B cell (primary cell): ENCODE data around the gene STAT5B. TPM values are rescaled to one million over a fixed set of nuclear protein-coding genes. Genes with fewer than 3 reads are reported as not detected.

Experiments
- ATAC-seq: fragments of 200-7000 bp; cut with Tn5 transposase; one replicate; pipeline ENCODE4 v1.10.0; 2021; ENCODE audit warnings: low read depth, mild to moderate bottlenecking, moderate number of reproducible peaks, moderate library complexity
- CTCF ChIA-PET: fragments of 350-600 bp; sonication (Branson Sonifier 250); formaldehyde crosslinking; loops from one replicate; lab custom pipeline; 2021; ENCODE audit warnings: antibody characterized with exemption, inconsistent platforms; lab: Charles Lee
- POLR2A ChIA-PET: fragments of 350-600 bp; sonication (Branson Sonifier 250); formaldehyde crosslinking; loops from one replicate; lab custom pipeline; 2021; ENCODE audit warnings: antibody characterized with exemption; lab: Charles Lee
- DNase-seq: peaks from one replicate; pipeline ENCODE4 v3.0.0; 2013
- H2AFZ ChIP-seq: 2 replicates; pipeline ENCODE4 v1.6.1; 2012; ENCODE audit warnings: mild to moderate bottlenecking, low read depth, low read length; ENCODE audit not compliant: insufficient read depth, poor library complexity, severe bottlenecking
- H3K27ac ChIP-seq, 2 donors: 1 replicate in 1 of 2; 2 replicates in 1 of 2; pipeline ENCODE4 v1.5.1; 2012 to 2013; ENCODE audit warnings: low read length in 2 of 2, mild to moderate bottlenecking in 2 of 2, moderate library complexity in 1 of 2
- H3K27me3 ChIP-seq, 4 experiments: fragments of 200-600 bp in 1 of 4; sonication (generic) in 1 of 4; replicated peaks in 1 of 4; 1 replicate in 2 of 4; 2 replicates in 2 of 4; pipeline versions ENCODE4 v1.6.1 to v1.7.0; 2013 to 2016; ENCODE audit warnings: low read length in 3 of 4, mild to moderate bottlenecking in 2 of 4, mixed read lengths in 1 of 4, moderate library complexity in 1 of 4; ENCODE audit not compliant: insufficient read depth in 4 of 4, control insufficient read depth in 3 of 4; ENCODE audit errors: control extremely low read depth in 1 of 4
- H3K36me3 ChIP-seq, 2 experiments: replicated peaks in 1 of 2; 1 replicate in 1 of 2; 2 replicates in 1 of 2; pipeline versions ENCODE4 v1.6.1 to v1.7.1; 2013; ENCODE audit warnings: low read length in 1 of 2; ENCODE audit not compliant: insufficient read depth in 2 of 2, control insufficient read depth in 1 of 2; ENCODE audit errors: control extremely low read depth in 1 of 2, extremely low read depth in 1 of 2
- H3K4me1 ChIP-seq, 2 donors: fragments of 200-600 bp in 1 of 2; sonication (generic) in 1 of 2; 1 replicate in 1 of 2; 2 replicates in 1 of 2; pipeline versions ENCODE4 v1.5.1 to v1.6.1; 2013 to 2017; ENCODE audit warnings: low read length in 2 of 2; ENCODE audit not compliant: control insufficient read depth in 2 of 2, insufficient read depth in 2 of 2
- H3K4me2 ChIP-seq: replicated peaks from 2 replicates; pipeline ENCODE3; 2012; ENCODE audit warnings: mild to moderate bottlenecking, low read depth, low read length; ENCODE audit not compliant: poor library complexity, severe bottlenecking
- H3K4me3 ChIP-seq, 5 experiments: fragments of 200-600 bp in 1 of 5; sonication (generic) in 1 of 5; 1 replicate in 3 of 5; 2 replicates in 2 of 5; pipeline versions ENCODE4 v1.5.1 to v1.7.0; 2011 to 2016; ENCODE audit warnings: low read length in 4 of 5, mild to moderate bottlenecking in 4 of 5, low read depth in 2 of 5, control low read depth in 1 of 5, moderate library complexity in 1 of 5; ENCODE audit not compliant: insufficient read depth in 1 of 5; ENCODE audit errors: control extremely low read depth in 1 of 5, extremely low read depth in 1 of 5
- H3K79me2 ChIP-seq: fragments of 200-600 bp; sonication (generic); one replicate; pipeline ENCODE4 v1.6.0; 2016; ENCODE audit warnings: low read length; ENCODE audit not compliant: control insufficient read depth, insufficient read depth
- H3K9ac ChIP-seq: fragments of 200-600 bp; sonication (generic); 2 replicates; pipeline ENCODE4 v1.6.1; 2017; ENCODE audit warnings: mild to moderate bottlenecking, low read length, moderate library complexity
- H3K9me3 ChIP-seq, 3 donors: one replicate each; pipeline versions ENCODE4 v1.6.1 to v1.7.1; 2013; ENCODE audit warnings: low read length in 2 of 3; ENCODE audit not compliant: control insufficient read depth in 2 of 3, insufficient read depth in 1 of 3; ENCODE audit errors: control extremely low read depth in 1 of 3
- H4K20me1 ChIP-seq: 2 replicates; pipeline ENCODE4 v1.6.0; 2012; ENCODE audit warnings: mild to moderate bottlenecking, low read length; ENCODE audit not compliant: insufficient read depth, control insufficient read depth, poor library complexity, severe bottlenecking
- H3K27ac Mint-ChIP-seq: one replicate; pipeline ENCODE4 v1.8.0; 2021; ENCODE audit warnings: mixed read lengths
- H3K27me3 Mint-ChIP-seq: one replicate; pipeline ENCODE4 v1.8.0; 2021; ENCODE audit warnings: mixed read lengths
- H3K4me1 Mint-ChIP-seq: one replicate; pipeline ENCODE4 v1.8.0; 2021; ENCODE audit warnings: mixed read lengths
- H3K4me3 Mint-ChIP-seq: one replicate; pipeline ENCODE4 v1.8.0; 2021; ENCODE audit warnings: mixed read lengths
- H3K9me3 Mint-ChIP-seq: one replicate; pipeline ENCODE4 v1.8.0; 2022; ENCODE audit warnings: mixed read lengths; ENCODE audit not compliant: insufficient read depth
- EZH2 ChIP-seq: IDR thresholded peaks from 2 replicates; pipeline ENCODE4 v1.6.1; 2012; ENCODE audit warnings: borderline replicate concordance, low read depth, mild to moderate bottlenecking, moderate library complexity, low read length; ENCODE audit not compliant: insufficient read depth, poor library complexity, severe bottlenecking
- WGBS: methylation state at CpG from one replicate; pipeline ENCODE4 v1.1.5; 2013; ENCODE audit warnings: missing lambda C conversion rate; ENCODE audit not compliant: insufficient coverage; 5-methylcytosine and 5-hydroxymethylcytosine counted together
- intact Hi-C: fragments of 100-400 bp; cut with micrococcal nuclease; formaldehyde crosslinking; loops from one replicate; pipeline ENCODE4 v1.10.0; 2022
- polyA plus RNA-seq: library from polyadenylated mRNA; depleted of rRNA; stranded (reverse); fragments of >200 nt; gene quantifications from 2 replicates; pipeline ENCODE4 v1.2.3, GENCODE V29; 2012
- total RNA-seq, 2 donors: library from RNA; stranded (reverse); fragments of 120-200 nt in 1 of 2; gene quantifications; 1 replicate in 1 of 2; 2 replicates in 1 of 2; pipeline versions ENCODE4 v1.2.3 to v1.2.4, GENCODE V29; 2013 to 2022
- TF ChIP-seq, protein P1 (sequence below): fragments of 200-600 bp; IDR thresholded peaks from one replicate; pipeline ENCODE4 v1.8.0; 2022; ENCODE audit warnings: antibody characterized with exemption, mild to moderate bottlenecking

STAT5B gene
- total and polyA plus RNA-seq, 2 donors (not counting 1 experiment from before 2014, with no cell fraction given): 70.0 to 103 TPM

GRCh38 chr17:42271006-42271778 is 5.0 kb downstream of the STAT5B start:
- H3K79me2 ChIP-seq: peaks cover 90% of the 10 kb centered on the region
- no peak for TF ChIP-seq EZH2
- TF ChIP-seq, protein P1, sequence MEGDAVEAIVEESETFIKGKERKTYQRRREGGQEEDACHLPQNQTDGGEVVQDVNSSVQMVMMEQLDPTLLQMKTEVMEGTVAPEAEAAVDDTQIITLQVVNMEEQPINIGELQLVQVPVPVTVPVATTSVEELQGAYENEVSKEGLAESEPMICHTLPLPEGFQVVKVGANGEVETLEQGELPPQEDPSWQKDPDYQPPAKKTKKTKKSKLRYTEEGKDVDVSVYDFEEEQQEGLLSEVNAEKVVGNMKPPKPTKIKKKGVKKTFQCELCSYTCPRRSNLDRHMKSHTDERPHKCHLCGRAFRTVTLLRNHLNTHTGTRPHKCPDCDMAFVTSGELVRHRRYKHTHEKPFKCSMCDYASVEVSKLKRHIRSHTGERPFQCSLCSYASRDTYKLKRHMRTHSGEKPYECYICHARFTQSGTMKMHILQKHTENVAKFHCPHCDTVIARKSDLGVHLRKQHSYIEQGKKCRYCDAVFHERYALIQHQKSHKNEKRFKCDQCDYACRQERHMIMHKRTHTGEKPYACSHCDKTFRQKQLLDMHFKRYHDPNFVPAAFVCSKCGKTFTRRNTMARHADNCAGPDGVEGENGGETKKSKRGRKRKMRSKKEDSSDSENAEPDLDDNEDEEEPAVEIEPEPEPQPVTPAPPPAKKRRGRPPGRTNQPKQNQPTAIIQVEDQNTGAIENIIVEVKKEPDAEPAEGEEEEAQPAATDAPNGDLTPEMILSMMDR: no peak
- WGBS: no CpG with 5 or more reads among the region's 3 CpGs
- no peaks in the 10 kb centered on the region for H3K9me3 ChIP-seq
- peaks cover 59% of the 10 kb centered on the region for H3K4me1 Mint-ChIP-seq
- DNase-seq: no peak
- no peak overlapping the region for H2AFZ ChIP-seq
- peak overlapping the region in 1 of 2 donors; percentile 1 for H3K27ac ChIP-seq
- peak overlapping the region; percentile 1 for H3K4me3 Mint-ChIP-seq
- no peaks in the 10 kb centered on the region for H4K20me1 ChIP-seq
- no peaks in the 10 kb centered on the region for H3K36me3 ChIP-seq
- intact Hi-C loops: loop anchor here (10.0 kb wide), 1 partner anchor 46 kb away; no protein-coding TSS in a partner anchor
- H3K4me3 ChIP-seq: no peak overlapping the region
- no peak overlapping the region for H3K9ac ChIP-seq
- H3K27me3 ChIP-seq: no peaks in the 10 kb centered on the region
- peak overlapping the region; percentile 41 for H3K4me2 ChIP-seq
- no peak overlapping the region for H3K27ac Mint-ChIP-seq
- no peaks in the 10 kb centered on the region for H3K9me3 Mint-ChIP-seq
- ChIA-PET POLR2A (no interaction called here), CTCF (interaction anchor here (0.6 to 2.2 kb wide), 3 partner anchors 39 to 193 kb away, joined by 3 to 10 read pairs (median 3); no protein-coding TSS in a partner anchor)
- H3K27me3 Mint-ChIP-seq: no peaks in the 10 kb centered on the region
- H3K4me1 ChIP-seq: peaks cover 36 to 41% of the 10 kb centered on the region in 2 donors
- ATAC-seq: no peak

DNA sequence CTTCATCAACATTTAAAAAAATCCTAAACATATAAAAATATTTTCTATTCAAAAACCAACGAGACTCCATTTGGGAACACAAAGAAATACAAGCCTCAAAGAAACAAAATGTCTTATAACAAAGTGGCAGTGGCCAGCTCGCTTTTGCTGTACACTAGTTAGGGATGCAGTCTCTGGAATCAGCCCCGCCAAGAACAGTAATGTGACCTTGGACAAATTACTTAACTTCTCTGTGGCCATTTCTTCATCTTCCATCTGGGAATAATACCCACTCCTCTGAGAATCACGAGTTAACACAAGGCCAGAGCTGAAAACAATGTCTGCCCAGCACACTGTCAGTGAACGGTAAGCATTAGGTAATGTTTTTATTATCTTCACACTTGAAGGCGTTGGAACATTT is 5.6 kb downstream of the STAT5B start:
- no peak overlapping the region for H3K4me3 Mint-ChIP-seq
- intact Hi-C loops: loop anchor here (10.0 kb wide), 1 partner anchor 46 kb away; no protein-coding TSS in a partner anchor
- H3K27ac ChIP-seq: peak overlapping the region in 1 of 2 donors; percentile 1

More for the DNA sequence above, 5.6 kb downstream of the STAT5B start:
- Histone ChIP-seq H3K9ac (no peak overlapping the region), H3K4me2 (no peak overlapping the region), H3K9me3 (no peaks in the 10 kb centered on the region), H3K4me1 (peaks cover 34 to 41% of the 10 kb centered on the region in 2 donors), H3K36me3 (no peaks in the 10 kb centered on the region), H3K27me3 (no peaks in the 10 kb centered on the region), H3K79me2 (peaks cover 93% of the 10 kb centered on the region), H2AFZ (no peak overlapping the region), H4K20me1 (no peaks in the 10 kb centered on the region), H3K4me3 (no peak overlapping the region)
- POLR2A ChIA-PET: no interaction called here
- TF ChIP-seq, protein P1: no peak
- no peak for TF ChIP-seq EZH2
- 89% methylated on average over 3 of the region's 6 CpGs for WGBS
- CTCF ChIA-PET: interaction anchor here (0.6 to 2.2 kb wide), 2 partner anchors 38 to 48 kb away, joined by 3 to 10 read pairs; no protein-coding TSS in a partner anchor
- Mint-ChIP-seq H3K27ac (no peak overlapping the region), H3K4me1 (peaks cover 59% of the 10 kb centered on the region), H3K27me3 (no peaks in the 10 kb centered on the region), H3K9me3 (no peaks in the 10 kb centered on the region)
- DNase-seq (no peak), ATAC-seq (no peak)
